OCI-LY7 (cell line): ENCODE results near the gene SLC5A11. TPM values are rescaled to one million over a fixed set of nuclear protein-coding genes. Genes with fewer than 3 reads are reported as not detected.

Experiments used
- BruUV-seq: library from RNA; stranded (reverse); fragments of 400-500 nt; replicated peaks from 2 replicates; lab custom pipeline; 2021; lab: Mats Ljungman, UMichigan
- CTCF ChIA-PET: fragments of 300-600 bp; sonication (Branson Sonifier 250); formaldehyde crosslinking; loops from one replicate; lab custom pipeline; 2022; ENCODE audit warnings: antibody characterized with exemption; ENCODE audit not compliant: unreplicated experiment; lab: Charles Lee
- POLR2A ChIA-PET: fragments of 300-600 bp; sonication (Branson Sonifier 250); formaldehyde crosslinking; loops from one replicate; lab custom pipeline; 2022; ENCODE audit warnings: antibody characterized with exemption; lab: Charles Lee
- DNase-seq: peaks from one replicate; pipeline ENCODE4 v3.0.0-alpha.2; 2015; ENCODE audit warnings: low spot score
- H2AFZ ChIP-seq: fragments of 200-600 bp; sonication (generic), shearing (Covaris generic); 2 replicates; pipeline ENCODE4 v1.6.1; 2014; ENCODE audit warnings: mild to moderate bottlenecking, antibody characterized with exemption, low read length, moderate library complexity
- H3K27ac ChIP-seq: fragments of 200-600 bp; sonication (generic); 2 replicates; pipeline ENCODE4 v1.5.1; 2014; ENCODE audit warnings: mixed run types, low read depth, mild to moderate bottlenecking, moderate library complexity, low read length, inconsistent platforms; ENCODE audit not compliant: poor library complexity, severe bottlenecking
- H3K36me3 ChIP-seq: fragments of 200-600 bp; sonication (generic); 2 replicates; pipeline ENCODE4 v1.6.1; 2014; ENCODE audit warnings: mild to moderate bottlenecking, antibody characterized with exemption, low read length, moderate library complexity, mixed read lengths; ENCODE audit not compliant: insufficient read depth
- H3K4me1 ChIP-seq: fragments of 200-600 bp; sonication (generic); 2 replicates; pipeline ENCODE4 v1.5.1; 2014; ENCODE audit warnings: mild to moderate bottlenecking, low read length; ENCODE audit not compliant: insufficient read depth, poor library complexity, severe bottlenecking
- H3K4me2 ChIP-seq: fragments of 200-600 bp; sonication (generic); 2 replicates; pipeline ENCODE4 v1.6.1; 2014; ENCODE audit warnings: mild to moderate bottlenecking, low read length
- H3K4me3 ChIP-seq: fragments of 200-600 bp; sonication (generic); 2 replicates; pipeline ENCODE4 v1.5.1; 2014; ENCODE audit warnings: mild to moderate bottlenecking, low read depth, low read length; ENCODE audit not compliant: poor library complexity, severe bottlenecking
- H3K79me2 ChIP-seq: fragments of 200-600 bp; sonication (generic); 2 replicates; pipeline ENCODE4 v1.6.1; 2016; ENCODE audit warnings: low read depth, mild to moderate bottlenecking, low read length, moderate library complexity, mixed read lengths; ENCODE audit not compliant: insufficient read depth
- H3K9me2 ChIP-seq: fragments of 200-600 bp; sonication (generic); 2 replicates; pipeline ENCODE4 v1.6.1; 2016; ENCODE audit warnings: mild to moderate bottlenecking, low read length, mixed read lengths; ENCODE audit not compliant: insufficient read depth
- H3K9me3 ChIP-seq: fragments of 200-600 bp; sonication (generic); 2 replicates; pipeline ENCODE4 v1.6.1; 2014; ENCODE audit warnings: mild to moderate bottlenecking, mixed run types, low read length, mixed read lengths
- H4K20me1 ChIP-seq: fragments of 200-600 bp; sonication (generic); 2 replicates; pipeline ENCODE4 v1.6.1; 2014; ENCODE audit warnings: mild to moderate bottlenecking, antibody characterized with exemption, low read length, moderate library complexity, mixed read lengths; ENCODE audit not compliant: insufficient read depth
- EZH2phosphoT487 ChIP-seq: fragments of 200-600 bp; sonication (generic); IDR thresholded peaks from 2 replicates; pipeline ENCODE4 v1.6.1; 2018; ENCODE audit warnings: low read depth, borderline replicate concordance, mild to moderate bottlenecking, mixed run types, antibody characterized with exemption, low read length, moderate library complexity, mixed read lengths
- intact Hi-C: fragments of 100-400 bp; cut with micrococcal nuclease; formaldehyde crosslinking; loops from one replicate; pipeline ENCODE4 v1.10.0; 2022; ENCODE audit not compliant: unreplicated experiment
- total RNA-seq, 2 experiments: library from RNA; depleted of rRNA in 1 of 2; stranded (reverse); fragments of >200 nt in 1 of 2; shearing (Covaris generic) in 1 of 2; gene quantifications; 2 replicates each; pipeline ENCODE4 v1.2.3, GENCODE V29; 2014 to 2022
- TF ChIP-seq, protein P1 (sequence below): fragments of 200-600 bp; sonication (generic); conservative IDR thresholded peaks from 2 replicates; pipeline ENCODE4 v1.5.1; 2014; ENCODE audit warnings: mild to moderate bottlenecking, antibody characterized with exemption, low read length, moderate library complexity, mixed read lengths

Gene SLC5A11
- total RNA-seq, 2 experiments from 2014 or later = 1.0 TPM

DNA sequence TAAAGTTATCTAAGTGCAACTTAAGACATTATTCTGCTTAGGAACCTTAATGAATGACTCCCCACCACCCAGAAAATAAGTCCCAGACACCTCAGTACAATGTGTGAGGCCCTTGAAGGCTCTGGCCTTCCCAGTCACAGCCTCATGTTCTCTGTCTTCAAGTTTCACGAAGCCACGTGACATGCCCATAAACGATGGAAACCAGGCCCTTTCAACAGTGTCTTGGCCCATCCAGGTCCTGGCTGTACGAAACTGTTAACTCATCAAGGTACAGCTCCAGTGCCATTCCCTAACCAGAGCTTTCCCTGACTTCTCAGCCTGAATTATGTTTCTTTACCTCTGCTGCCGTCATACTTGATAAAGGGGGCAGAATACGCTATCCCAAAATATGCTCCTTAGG is 100.4 kb downstream of the SLC5A11 start:
- ChIA-PET POLR2A (no interaction called here), CTCF (no interaction called here)
- Histone ChIP-seq H2AFZ (no peak overlapping the region), H3K4me3 (no peak overlapping the region), H3K79me2 (no peaks in the 10 kb centered on the region), H3K4me2 (no peak overlapping the region), H3K27ac (no peak overlapping the region), H3K9me3 (no peaks in the 10 kb centered on the region), H3K9me2 (no peaks in the 10 kb centered on the region), H3K36me3 (peaks cover 7% of the 10 kb centered on the region), H4K20me1 (no peaks in the 10 kb centered on the region), H3K4me1 (no peaks in the 10 kb centered on the region)
- no TSS peak for BruUV-seq
- no peak for TF ChIP-seq EZH2phosphoT487
- TF ChIP-seq, protein P1, sequence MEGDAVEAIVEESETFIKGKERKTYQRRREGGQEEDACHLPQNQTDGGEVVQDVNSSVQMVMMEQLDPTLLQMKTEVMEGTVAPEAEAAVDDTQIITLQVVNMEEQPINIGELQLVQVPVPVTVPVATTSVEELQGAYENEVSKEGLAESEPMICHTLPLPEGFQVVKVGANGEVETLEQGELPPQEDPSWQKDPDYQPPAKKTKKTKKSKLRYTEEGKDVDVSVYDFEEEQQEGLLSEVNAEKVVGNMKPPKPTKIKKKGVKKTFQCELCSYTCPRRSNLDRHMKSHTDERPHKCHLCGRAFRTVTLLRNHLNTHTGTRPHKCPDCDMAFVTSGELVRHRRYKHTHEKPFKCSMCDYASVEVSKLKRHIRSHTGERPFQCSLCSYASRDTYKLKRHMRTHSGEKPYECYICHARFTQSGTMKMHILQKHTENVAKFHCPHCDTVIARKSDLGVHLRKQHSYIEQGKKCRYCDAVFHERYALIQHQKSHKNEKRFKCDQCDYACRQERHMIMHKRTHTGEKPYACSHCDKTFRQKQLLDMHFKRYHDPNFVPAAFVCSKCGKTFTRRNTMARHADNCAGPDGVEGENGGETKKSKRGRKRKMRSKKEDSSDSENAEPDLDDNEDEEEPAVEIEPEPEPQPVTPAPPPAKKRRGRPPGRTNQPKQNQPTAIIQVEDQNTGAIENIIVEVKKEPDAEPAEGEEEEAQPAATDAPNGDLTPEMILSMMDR = no peak
- intact Hi-C loops = no loop called here
- DNase-seq = no peak

GRCh38 chr16:24950275-24950674 is 104.5 kb downstream of the SLC5A11 start:
- H3K27ac ChIP-seq = no peak overlapping the region
- H3K4me3 ChIP-seq = no peak overlapping the region
- H3K4me2 ChIP-seq = no peak overlapping the region
- BruUV-seq = no TSS peak
- H2AFZ ChIP-seq = no peak overlapping the region
- TF ChIP-seq EZH2phosphoT487 = no peak
- TF ChIP-seq, protein P1 = no peak
- CTCF ChIA-PET = no interaction called here
- no peaks in the 10 kb centered on the region for H3K9me2 ChIP-seq
- H3K79me2 ChIP-seq = no peaks in the 10 kb centered on the region
- H3K4me1 ChIP-seq = no peaks in the 10 kb centered on the region
- intact Hi-C loops = no loop called here
- H3K9me3 ChIP-seq = no peaks in the 10 kb centered on the region
- H4K20me1 ChIP-seq = no peaks in the 10 kb centered on the region
- H3K36me3 ChIP-seq = peaks cover 10% of the 10 kb centered on the region
- no peak for DNase-seq
- POLR2A ChIA-PET = interaction anchor here (0.6 to 1.3 kb wide), 3 partner anchors 14 to 59 kb away, joined by 3 to 4 read pairs (median 4); no protein-coding TSS in a partner anchor

DNA sequence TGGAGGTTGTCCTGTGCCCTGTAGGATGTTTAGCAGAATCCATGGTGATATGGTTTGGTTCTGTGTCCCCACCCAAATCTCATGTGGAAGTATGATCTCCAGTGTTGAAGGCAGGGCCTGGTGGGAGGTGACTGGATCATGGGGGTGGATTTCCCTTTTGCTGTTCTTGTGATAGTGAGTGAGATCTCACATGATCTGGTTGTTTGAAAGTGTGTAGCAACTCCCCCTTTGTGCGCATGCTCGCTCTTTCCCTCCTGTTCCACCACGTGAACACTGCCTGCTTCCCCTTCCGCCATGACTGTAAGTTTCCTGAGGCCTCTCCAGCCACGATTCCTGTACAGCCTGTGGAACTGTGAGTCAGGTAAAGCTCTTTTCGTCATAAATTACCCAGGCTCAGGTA is 107.5 kb downstream of the SLC5A11 start:
- H3K4me1 ChIP-seq = no peaks in the 10 kb centered on the region
- DNase-seq = no peak
- H3K79me2 ChIP-seq = no peaks in the 10 kb centered on the region
- no peaks in the 10 kb centered on the region for H3K9me3 ChIP-seq
- intact Hi-C loops = no loop called here
- POLR2A ChIA-PET = no interaction called here
- BruUV-seq = no TSS peak
- no peak overlapping the region for H2AFZ ChIP-seq
- peaks cover 10% of the 10 kb centered on the region for H3K36me3 ChIP-seq
- H3K4me2 ChIP-seq = no peak overlapping the region
- no peak for TF ChIP-seq EZH2phosphoT487
- TF ChIP-seq, protein P1 = no peak
- H3K9me2 ChIP-seq = no peaks in the 10 kb centered on the region
- H3K27ac ChIP-seq = no peak overlapping the region
- H3K4me3 ChIP-seq = no peak overlapping the region
- CTCF ChIA-PET = no interaction called here
- no peaks in the 10 kb centered on the region for H4K20me1 ChIP-seq
